ENCODE measurements around the gene SULT1A2.
"Not testable (repeated sequence)": the region's sequence is repeated elsewhere in the genome, so short reads cannot be mapped to it uniquely, and the experiment has no call there.

SULT1A2 gene

DNA sequence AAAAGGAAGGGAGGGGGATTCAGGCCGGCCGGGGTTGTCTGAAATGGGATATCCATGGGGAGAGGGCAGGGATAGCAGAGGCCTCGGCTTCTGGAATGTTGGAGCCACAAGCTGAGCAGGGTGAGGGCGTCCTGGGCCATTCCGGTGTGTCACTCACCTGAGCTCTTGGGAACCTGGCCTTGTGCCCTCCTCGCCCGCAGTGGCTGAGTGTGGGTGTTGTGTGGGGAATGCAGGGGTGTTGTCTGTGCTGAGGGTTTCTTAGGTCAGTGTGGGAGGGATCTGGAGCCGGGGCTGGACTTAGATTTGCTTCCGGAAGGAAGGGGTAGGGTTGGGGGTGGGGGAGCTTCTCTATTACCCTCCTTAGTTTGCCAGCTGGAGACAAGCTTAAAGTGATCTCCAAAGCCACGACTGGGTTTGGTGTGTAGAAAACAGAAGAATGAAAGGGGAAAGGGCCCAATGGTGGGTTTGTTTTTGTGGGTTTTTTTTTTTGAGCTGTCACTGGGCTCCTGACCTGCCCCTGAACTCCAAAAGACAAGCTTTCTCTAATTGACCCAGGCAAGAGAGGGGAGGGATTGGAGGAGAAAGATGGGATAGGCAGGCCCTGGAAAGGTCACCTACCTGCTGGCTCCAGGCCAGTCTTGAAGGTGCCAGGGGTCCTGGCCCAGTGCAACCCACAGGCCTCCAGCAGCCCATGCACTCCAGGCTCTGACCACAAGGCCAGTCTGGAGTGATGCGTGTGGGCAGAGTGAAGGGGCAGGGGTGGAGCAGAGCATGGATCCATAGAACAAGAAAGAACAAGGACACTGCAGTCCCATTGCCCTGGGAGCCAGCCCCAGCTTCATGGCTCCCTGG is at the start of gene SULT1A2:
SULT1A2 (minus strand) TSS at position 211 of the 852 bp plus-strand sequence. CDS start 1,120 bp downstream, outside the sequence.
- no peak for DNase-seq

DNA sequence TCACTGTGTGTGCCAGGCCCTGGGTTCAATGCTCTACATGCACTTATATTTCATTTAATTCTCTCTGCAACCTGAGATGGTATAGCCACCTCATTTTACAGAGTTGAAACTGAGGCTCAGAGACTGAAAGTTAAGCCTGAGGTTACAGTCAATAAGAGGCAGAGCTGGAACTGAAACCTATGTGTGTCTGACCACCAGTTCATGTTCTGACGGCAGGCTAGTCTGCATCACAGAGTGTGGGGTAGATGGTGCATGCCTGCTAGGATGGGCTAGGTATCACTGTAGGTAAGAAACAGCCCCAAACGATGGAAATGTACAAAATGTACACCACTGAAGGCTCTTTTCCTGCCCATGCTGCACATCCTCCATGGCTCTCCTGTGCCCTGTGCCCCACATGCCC is 43.1 kb upstream of the SULT1A2 start:
- DNase-seq: not testable (repeated sequence)

DNA sequence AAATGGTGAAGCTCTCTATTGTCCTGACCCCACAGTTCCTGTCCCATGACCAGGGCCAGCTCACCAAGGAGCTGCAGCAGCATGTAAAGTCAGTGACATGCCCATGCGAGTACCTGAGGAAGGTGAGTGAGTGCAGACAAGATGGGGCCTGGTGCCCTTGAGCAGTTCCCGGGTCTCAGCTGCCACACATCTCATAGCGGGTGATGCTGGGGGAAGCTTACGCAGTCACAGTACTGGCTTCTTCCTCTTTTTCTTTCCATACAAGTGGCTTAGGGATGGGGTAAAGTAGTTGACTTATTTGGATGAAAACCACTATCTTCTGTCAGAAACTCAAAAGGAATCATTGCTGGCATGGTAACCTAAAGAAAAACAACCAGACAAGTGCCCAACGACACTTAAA is 41.5 kb upstream of the SULT1A2 start:
- not testable (repeated sequence) for DNase-seq

DNA sequence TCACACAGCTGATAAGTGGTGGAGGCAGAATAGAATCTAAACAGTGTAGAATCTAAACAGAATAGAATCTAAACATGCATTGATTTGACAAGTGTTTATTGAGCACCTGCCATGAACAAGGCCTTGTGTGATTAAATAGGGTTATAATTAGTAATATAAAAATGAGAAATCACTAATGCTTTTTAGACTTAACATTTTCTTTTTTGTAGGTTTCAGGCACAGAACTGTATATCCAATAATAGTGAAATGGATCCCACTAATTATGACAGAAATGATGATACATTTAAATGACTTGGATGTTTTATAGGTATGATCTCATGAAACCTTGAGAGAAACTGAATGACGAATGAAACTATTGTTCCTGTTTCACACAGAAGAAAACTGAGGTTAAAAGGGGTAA is 40.9 kb upstream of the SULT1A2 start, which contains the start of gene NPIPB8:
NPIPB8 (plus strand) TSS at position 301 of the 400 bp plus-strand sequence. CDS start 296 bp downstream, outside the sequence.
- DNase-seq: not testable (repeated sequence)

DNA sequence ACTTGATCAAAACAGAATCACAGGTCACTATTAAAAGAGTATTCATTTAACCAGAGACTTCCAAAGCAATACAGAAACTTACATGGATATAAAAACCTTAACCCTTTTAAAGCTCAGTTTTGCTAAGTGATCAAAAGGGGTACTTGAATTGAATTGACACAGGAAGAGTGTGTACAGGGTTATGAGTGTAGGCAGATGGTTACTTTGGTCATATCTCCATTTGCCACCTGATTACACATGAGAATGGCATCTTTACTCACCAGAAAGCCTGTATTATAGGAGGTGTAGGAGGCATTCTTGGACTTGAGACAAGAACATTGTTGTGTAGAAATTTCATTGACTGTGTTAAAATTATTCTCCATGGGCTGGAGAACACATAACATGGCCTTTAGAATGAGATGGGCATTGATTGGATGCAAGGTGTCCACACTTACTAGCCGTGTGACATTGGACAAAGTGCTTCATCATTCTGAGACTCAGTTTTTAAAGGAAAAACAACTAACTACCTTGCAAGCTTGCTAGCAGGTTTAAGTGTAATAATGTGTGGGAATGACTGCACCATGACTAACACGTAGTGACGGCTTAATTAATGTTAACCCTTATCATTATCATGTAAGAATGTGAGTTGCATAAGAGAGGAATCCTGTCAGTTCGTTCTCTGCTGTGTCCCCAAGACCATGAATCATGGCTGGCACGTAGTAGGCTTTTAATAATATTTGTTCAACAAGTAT is 39.4 kb upstream of the SULT1A2 start:
- DNase-seq: peak; percentile 61

DNA sequence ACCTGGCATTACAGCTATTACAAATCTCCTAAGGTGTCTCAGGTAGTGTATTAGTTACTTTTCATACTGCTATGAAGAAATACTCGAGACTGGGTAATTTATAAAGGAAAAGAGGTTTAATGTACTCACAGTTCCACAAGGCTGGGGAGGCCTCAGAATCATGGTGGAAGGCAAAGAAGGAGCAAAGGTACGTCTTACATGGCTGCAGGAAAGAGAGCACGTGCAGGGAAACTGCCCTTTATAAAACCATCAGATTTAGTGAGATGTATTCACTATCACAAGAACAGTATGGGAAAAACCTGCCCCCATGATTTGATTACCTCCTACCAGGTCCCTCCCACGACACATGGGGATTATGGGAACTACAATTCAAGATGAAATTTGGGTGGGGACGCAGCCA is 34.1 kb upstream of the SULT1A2 start:
- DNase-seq: not testable (repeated sequence)

DNA sequence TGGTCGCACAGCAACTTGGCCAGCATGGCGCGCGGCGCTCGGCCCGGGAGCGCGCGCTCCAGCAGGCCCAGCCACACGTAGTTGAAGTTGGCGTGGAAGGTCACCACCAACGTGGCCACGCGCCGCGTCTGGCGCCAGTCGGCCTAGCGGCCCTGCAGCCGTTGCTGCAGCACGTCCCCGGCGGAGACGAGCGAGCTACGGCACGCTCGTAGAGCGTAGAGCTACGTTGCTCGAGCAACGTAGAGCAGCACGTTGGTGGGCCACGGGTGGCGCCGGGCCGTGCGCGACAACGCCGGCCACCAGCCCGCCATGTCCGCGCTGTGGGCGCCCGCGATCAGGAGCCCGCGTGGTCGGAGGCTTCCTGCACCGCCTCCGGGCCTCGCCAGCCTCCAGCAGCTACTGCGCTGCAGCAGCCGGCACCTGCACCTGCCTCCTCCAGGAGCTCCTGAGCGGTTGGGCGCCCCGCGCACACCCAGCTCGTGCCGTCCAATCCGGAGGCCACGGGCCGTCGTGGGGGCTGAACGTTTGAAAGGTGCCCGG is 26.4 kb upstream of the SULT1A2 start:
- no peak for DNase-seq

DNA sequence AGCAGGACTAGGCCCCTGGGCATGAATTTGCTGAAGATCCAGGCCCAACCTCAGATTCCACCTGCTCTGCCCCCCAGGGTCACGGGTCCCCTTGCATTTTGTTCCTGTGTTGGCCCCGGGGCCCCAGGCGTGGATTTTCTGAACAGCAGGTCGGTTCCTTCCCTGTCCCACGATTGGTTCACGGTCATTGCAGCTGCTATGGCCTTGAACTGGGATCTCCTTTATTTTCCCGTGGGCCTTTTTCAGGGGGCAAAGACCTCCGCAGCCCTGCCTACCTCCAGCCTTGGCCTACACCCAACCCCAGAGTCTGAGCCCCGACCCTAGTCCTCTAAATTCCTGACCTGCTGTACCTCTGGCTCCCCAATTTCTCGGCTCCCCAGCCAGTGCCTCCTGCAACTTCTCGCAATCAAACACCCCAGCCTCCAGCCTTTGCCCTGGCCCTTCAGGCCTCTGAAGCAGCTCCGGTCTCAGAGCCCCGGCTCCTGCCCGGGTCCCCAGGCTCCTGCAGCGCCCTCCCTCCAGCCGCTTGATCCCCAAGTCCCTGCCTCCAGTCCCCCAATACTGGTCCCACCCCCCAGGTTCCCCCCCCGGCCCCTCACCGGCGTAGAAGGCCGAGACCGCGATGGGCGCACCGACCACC is 25.8 kb upstream of the SULT1A2 start:
- not testable (repeated sequence) for DNase-seq

DNA sequence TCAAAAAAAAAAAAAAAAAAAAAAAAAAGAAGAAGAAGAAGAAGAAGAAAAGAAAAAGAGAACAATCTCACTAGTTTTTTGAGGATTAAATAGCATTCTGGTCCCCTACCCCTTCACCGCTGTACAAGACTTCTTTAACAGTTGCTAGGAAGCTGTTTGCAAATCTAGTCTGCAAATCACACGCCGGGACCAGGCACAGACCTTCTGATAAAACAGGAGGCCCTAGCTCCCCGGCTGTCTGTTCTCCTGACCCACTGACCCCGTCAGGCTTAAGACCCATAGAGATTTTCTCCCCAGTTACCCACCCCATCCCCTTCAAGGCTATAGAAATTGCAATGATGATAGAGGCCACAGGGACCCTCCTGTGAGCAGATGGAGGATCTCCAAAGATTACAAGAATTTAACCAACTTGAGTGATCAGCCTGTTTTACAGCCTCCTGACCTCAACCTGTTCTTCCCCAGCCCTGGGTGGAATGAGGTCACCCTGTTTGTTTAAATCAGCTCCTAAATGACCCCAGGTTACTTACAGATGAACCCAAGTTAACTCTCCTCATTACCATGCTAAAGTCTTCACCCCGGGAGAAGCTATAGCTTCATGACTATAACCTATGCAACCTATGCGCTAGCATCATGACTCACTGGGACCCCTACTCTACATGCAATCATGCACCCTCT is 24.8 kb upstream of the SULT1A2 start:
- no peak for DNase-seq

DNA sequence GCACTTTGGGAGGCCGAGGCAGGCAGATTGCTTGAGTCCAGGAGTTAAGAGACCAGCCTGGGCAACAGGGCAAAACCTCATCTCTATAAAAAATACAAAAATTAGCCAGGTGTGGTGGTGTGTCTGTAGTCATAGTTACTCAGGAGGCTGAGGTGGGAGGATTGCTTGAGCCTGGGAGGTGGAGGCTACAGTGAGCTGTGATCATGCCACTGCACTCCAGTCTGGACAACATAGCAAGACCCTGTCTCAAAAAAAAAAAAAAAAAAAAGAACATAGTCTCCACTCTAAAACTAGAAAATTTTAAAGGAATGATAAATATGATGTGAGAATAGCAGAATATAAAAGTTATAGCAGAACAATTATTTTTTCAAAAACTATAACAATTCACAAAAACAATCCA is 23.5 kb upstream of the SULT1A2 start:
- DNase-seq: not testable (repeated sequence)

DNA sequence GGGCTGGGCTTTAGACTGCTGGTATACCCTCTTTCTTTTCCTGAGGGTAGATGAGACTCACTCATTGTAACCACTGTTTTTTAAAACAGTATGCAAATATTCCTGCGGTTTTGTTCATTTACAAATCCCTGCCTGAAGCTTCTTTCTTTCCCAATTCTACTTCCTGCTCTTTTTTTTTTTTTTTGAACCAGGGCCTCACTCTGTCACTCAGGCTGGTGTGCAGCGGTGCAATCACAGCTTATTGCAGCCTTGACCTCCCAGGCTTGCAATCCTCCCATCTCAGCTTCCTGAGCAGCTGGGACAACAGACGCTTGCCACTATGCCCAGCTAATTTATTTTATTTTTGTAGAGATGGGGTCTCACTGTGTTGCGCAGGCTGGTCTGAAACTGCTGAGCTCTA is 21.0 kb upstream of the SULT1A2 start:
- DNase-seq: no peak

DNA sequence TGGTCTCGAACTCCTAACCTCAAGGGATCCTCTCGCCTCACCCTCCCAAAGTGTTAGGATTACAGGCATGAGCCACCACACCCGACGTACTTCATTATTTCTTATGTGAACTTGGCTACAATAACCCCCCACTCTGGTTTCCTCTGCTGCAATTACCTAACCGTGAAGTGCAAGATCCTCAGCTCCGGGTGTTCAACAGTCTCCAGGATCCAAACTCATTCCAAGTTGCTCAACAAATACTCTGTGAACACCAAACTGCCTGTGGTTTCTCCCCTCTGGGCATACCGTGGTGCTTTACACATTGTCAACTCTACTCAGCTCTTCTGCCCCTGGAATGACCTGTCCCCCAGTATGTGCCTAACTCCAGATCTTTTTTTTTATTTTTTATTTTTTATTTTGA is 19.8 kb upstream of the SULT1A2 start:
- no peak for DNase-seq

DNA sequence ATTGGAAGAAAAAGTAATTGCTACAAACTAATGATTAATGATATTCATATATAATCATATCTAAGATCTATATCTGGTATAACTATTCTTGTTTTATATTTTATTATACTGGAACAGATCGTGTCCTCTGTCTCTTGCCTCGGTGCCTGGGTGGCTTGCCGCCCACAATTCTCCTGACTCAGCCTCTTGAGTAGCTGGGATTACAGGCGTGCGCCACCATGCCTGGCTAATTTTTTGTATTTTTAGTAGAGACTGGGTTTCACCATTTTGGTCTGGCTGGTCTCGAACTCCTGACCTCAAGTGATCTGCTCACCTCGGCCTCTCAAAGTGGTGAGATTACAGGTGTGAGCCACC is 19.4 kb upstream of the SULT1A2 start:
- DNase-seq: not testable (repeated sequence)

DNA sequence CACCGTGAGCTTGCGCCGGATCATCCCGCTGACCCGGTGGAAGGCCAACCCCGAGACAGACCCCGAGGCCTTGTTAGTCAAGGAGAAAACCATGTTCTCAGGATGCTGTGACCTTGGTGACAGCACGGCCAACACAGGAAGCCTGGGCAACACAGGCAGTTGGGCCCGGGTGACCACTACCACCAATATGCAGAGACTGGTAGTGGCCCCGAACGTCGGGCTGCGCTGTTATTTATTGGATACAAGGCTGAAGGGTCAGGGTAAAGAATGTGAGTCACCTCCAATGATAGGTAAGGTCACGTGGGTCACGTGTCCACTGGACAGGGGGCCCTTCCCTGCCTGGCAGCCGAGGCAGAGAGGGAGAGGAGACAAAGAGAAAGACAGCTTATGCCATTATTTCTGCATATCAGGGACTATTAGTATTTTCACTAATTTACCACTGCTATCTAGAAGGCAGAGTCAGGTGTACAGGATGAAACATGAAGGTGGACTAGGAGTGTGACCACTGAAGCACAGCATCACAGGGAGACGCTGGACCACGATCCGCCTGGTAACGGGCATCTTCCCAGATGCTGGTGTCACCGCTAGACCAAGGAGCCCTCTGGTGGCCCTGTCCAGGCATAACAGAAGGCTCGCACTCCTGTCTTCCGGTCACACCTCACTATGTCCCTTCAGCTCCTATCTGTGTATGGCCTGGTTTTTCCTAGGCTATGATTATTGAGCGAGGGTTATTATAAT is 18.8 kb upstream of the SULT1A2 start:
- DNase-seq: peak; percentile 40

DNA sequence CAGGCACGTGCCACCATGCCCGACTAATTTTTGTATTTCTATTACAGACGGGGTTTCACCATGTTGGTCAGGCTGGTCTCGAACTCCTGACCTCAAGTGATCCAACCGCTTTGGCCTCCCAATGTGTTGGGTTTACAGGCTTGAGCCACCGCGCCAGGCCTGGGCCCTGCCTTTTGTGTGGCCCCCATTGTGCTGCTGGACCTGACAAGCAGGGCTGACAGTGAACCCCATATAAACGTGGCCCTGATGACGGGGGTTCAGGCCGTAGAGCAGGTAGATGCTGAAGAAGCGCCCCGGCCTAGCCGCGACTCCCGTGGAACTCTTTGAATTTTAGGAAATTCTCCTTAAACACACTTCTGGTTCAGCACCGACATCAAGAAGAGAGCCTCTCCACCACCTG is 17.7 kb upstream of the SULT1A2 start:
- not testable (repeated sequence) for DNase-seq

DNA sequence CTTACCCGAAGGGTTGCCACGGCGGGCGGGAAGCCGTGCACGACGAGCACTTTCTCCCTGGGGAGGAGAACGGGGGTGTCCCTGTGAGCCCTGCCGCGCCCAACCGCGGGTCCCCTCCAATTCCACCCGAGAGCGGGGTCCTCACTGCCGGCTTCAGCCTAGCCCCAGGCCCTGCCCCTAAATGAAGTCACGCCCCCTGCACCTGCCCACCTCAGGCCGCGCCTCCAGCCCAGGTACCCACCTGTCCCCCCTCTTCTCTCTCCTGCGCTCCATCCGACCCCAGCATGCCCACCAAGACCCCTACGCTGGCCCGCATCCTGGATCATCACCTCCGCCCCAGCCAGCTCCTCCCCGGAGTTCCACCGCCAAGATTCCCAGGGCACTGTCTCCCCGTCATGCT is 17.1 kb upstream of the SULT1A2 start:
- DNase-seq: not testable (repeated sequence)

DNA sequence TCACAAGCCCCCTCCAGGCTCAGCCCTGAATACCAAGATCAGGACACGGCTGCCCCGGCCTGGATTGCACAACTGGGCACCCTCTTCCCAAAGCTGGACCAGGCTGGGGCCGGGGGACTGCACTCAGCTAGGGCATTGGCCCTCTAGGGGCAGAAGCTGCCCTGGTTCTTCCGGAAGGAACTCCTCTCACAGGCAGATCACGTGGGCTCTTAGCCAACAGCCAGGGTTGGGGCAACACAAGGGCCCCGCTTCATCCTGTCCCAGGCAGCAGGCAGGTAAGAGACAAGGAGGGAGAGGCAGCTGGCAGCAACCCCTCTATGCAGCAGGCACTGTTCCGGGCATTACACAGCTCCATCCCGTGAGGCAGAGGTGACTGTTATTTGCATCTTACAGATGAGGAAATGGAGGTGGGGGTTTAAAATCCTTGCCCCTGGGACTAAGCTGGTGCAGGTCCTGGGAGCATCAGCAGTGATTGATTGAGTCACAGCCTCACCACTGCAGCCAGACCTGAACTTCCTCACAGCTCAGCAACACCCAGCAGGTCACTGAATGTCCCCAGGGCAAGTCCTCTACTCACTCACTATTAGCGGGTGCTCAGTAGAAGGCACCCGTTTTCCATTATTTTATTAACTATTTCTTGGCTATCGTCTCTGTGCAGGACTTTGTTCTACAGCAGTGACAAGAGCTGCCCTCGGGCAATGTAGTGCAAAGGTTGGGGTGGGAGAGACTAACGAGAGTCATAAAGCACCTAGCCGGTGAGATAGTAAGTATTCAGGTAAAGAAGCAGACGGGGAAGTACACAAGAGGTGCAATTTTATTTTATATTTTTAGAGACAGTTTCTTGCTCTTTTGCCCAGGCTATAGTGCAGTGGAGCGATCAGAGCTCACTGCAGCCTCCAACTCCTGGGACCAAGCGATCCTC is 15.8 kb upstream of the SULT1A2 start:
- not testable (repeated sequence) for DNase-seq

DNA sequence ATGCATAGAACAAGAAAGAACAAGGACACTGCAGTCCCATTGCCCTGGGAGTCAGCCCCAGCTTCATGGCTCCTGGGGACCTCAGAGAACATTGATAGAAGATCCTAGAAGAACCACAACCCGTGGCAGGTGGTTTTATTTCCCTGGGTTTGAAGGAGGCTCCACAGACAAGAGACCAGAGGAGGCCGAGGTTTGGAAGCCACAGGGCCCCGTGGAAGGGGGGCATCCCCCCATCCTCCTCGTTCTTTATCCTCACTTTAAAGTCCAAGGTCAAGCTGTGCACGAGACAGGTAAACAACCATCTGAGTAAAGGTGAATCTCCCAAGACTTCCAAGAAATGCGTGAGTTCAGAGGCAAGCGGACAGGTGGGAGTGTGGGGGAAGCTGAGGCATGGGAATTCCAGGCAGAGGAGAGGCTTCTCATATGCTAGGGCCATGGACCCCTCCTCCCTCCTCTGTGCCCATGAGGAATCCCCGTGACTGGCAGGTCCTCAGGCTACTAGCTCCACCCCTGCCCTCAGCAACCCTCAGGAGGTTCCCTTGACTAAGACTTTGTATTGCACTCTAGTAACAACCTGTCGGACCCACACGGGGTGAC is 13.8 kb upstream of the SULT1A2 start:
- no peak for DNase-seq

DNA sequence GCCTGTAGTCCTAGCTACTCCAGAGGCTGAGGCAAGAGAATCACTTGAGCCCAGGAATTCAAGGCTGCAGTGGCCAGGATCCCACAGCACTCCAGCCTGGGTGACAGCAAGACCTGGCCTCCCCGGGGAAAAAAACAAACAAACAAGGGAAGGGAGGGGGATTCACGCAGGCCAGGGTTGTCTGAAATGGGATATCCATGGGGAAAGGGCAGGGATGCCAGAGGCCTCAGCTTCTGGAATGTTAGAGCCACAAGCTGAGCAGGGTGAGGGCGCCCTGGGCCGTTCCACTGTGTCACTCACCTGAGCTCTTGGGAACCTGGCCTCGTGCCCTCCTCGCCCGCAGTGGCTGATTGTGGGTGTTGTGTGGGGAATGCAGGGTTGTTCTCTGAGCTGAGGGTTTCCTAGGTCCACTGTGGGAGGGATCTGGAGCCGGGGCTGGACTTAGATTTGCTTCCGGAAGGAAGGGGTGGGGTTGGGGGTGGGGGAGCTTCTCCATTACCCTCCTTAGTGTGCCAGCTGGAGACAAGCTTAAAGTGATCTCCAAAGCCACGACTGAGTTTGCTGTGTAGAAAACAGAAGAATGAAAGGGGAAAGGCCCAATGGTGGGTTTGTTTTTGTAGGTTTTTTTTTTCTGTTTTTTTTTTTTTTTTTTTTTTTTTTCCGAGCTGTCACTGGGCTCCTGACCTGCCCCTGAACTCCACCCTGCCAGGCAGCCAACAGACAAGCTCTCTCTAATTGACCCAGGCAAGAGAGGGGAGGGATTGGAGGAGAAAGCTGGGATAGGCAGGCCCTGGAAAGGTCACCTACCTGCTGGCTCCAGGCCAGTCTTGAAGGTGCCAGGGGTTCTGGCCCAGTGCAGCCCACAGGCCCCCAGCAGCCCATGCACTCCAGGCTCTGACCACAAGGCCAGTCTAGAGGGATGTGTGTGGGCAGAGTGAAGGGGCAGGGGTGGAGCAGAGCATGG is 13.1 kb upstream of the SULT1A2 start, which contains the start of gene SULT1A1:
SULT1A1 (minus strand) TSS at position 414 of the 964 bp plus-strand sequence. CDS start 1,189 bp downstream, outside the sequence.
- DNase-seq: no peak

All from EL (cell line).